IMR-90 (cell line): ENCODE data around the gene DOCK10. TPM values are rescaled to one million over a fixed set of nuclear protein-coding genes. Genes with fewer than 3 reads are reported as not detected.

Source experiments
- ATAC-seq: fragments of 200-7000 bp; cut with Tn5 transposase; 2 replicates; pipeline ENCODE4 v1.9.1; 2020; ENCODE audit warnings: low read depth, mild to moderate bottlenecking, moderate library complexity
- BruUV-seq: library from RNA; stranded (reverse); fragments of 400-500 nt; replicated peaks from 2 replicates; lab custom pipeline; 2021; lab: Mats Ljungman, UMichigan
- CTCF ChIA-PET: fragments of 300-600 bp; formaldehyde crosslinking; extraction: SDS; loops from one replicate; lab custom pipeline; 2021; ENCODE audit warnings: antibody characterized with exemption; lab: Yijun Ruan, JAX
- POLR2A ChIA-PET: fragments of 300-600 bp; sonication (Branson Sonifier 250); formaldehyde crosslinking; loops from one replicate; lab custom pipeline; 2022; ENCODE audit warnings: antibody characterized with exemption; ENCODE audit not compliant: unreplicated experiment; lab: Charles Lee
- DNase-seq: peaks from one replicate; pipeline ENCODE4 v3.0.0; 2013
- H2AFZ ChIP-seq: replicated peaks from 2 replicates; pipeline ENCODE3; 2013; ENCODE audit warnings: low read length, mild to moderate bottlenecking; ENCODE audit not compliant: poor library complexity
- H2AK5ac ChIP-seq: 2 replicates; pipeline ENCODE4 v1.6.1; 2013; ENCODE audit warnings: low read depth, low read length, inconsistent platforms
- H2AK9ac ChIP-seq: replicated peaks from 2 replicates; pipeline ENCODE3; 2013; ENCODE audit warnings: mild to moderate bottlenecking, low read depth, low read length, moderate library complexity; ENCODE audit not compliant: poor library complexity
- H2BK120ac ChIP-seq: 2 replicates; pipeline ENCODE4 v1.6.1; 2013; ENCODE audit warnings: low read depth, low read length, inconsistent platforms
- H2BK15ac ChIP-seq: 3 replicates; pipeline ENCODE4 v1.6.1; 2013; ENCODE audit warnings: low read depth, low read length, inconsistent platforms
- H2BK20ac ChIP-seq: 2 replicates; pipeline ENCODE4 v1.6.1; 2013; ENCODE audit warnings: low read depth, mild to moderate bottlenecking, inconsistent platforms, low read length, moderate library complexity
- H2BK5ac ChIP-seq: 2 replicates; pipeline ENCODE4 v1.6.1; 2013; ENCODE audit warnings: mild to moderate bottlenecking, low read depth, low read length, inconsistent platforms; ENCODE audit not compliant: poor library complexity, severe bottlenecking
- H3K14ac ChIP-seq: replicated peaks from 2 replicates; pipeline ENCODE4 v1.6.1; 2013; ENCODE audit warnings: low read depth, low read length, inconsistent platforms
- H3K18ac ChIP-seq: 2 replicates; pipeline ENCODE4 v1.6.1; 2013; ENCODE audit warnings: low read depth, low read length, control low read depth
- H3K23ac ChIP-seq: 2 replicates; pipeline ENCODE4 v1.6.1; 2013; ENCODE audit warnings: low read depth, low read length, inconsistent platforms
- H3K27ac ChIP-seq: 2 replicates; pipeline ENCODE4 v1.5.1; 2013; ENCODE audit warnings: mild to moderate bottlenecking, control low read depth, low read length; ENCODE audit not compliant: insufficient read depth
- H3K27me3 ChIP-seq: 2 replicates; pipeline ENCODE4 v1.6.1; 2013; ENCODE audit warnings: low read length; ENCODE audit not compliant: control insufficient read depth, insufficient read depth
- H3K36me3 ChIP-seq: 2 replicates; pipeline ENCODE4 v1.6.1; 2013; ENCODE audit warnings: low read length, mixed read lengths; ENCODE audit not compliant: control insufficient read depth, insufficient read depth
- H3K4ac ChIP-seq: 2 replicates; pipeline ENCODE4 v1.6.1; 2013; ENCODE audit warnings: low read depth, low read length, inconsistent platforms
- H3K4me1 ChIP-seq: 2 replicates; pipeline ENCODE4 v1.6.1; 2013; ENCODE audit warnings: low read length, mixed read lengths; ENCODE audit not compliant: control insufficient read depth, insufficient read depth
- H3K4me2 ChIP-seq: 2 replicates; pipeline ENCODE4 v1.6.1; 2013; ENCODE audit warnings: low read depth, mild to moderate bottlenecking, control low read depth, low read length, moderate library complexity
- H3K4me3 ChIP-seq: 2 replicates; pipeline ENCODE4 v1.5.1; 2013; ENCODE audit warnings: low read depth, mild to moderate bottlenecking, control low read depth, low read length, moderate library complexity; ENCODE audit not compliant: insufficient read depth
- H3K56ac ChIP-seq: 2 replicates; pipeline ENCODE4 v1.6.1; 2013; ENCODE audit warnings: low read length, inconsistent platforms; ENCODE audit not compliant: insufficient read depth; ENCODE audit errors: extremely low read depth
- H3K79me1 ChIP-seq, 2 experiments: 2 replicates each; pipeline ENCODE4 v1.6.1; 2013; ENCODE audit warnings: low read length in 2 of 2, inconsistent platforms in 1 of 2, low read depth in 1 of 2
- H3K9ac ChIP-seq: 2 replicates; pipeline ENCODE4 v1.6.1; 2013; ENCODE audit warnings: low read depth, low read length, control low read depth
- H3K9me1 ChIP-seq: 2 replicates; pipeline ENCODE4 v1.6.1; 2013; ENCODE audit warnings: low read length, inconsistent platforms; ENCODE audit not compliant: insufficient read depth
- H3K9me3 ChIP-seq: 2 replicates; pipeline ENCODE4 v1.6.1; 2013; ENCODE audit warnings: low read length; ENCODE audit not compliant: control insufficient read depth, insufficient read depth
- H4K20me1 ChIP-seq: 2 replicates; pipeline ENCODE4 v1.6.1; 2013; ENCODE audit warnings: low read length, inconsistent platforms; ENCODE audit not compliant: insufficient read depth
- H4K5ac ChIP-seq: 2 replicates; pipeline ENCODE4 v1.6.1; 2013; ENCODE audit warnings: mild to moderate bottlenecking, low read depth, low read length, control low read depth
- H4K8ac ChIP-seq, 2 experiments: 2 replicates each; pipeline ENCODE4 v1.6.1; 2013; ENCODE audit warnings: low read depth in 2 of 2, low read length in 2 of 2, control low read depth in 1 of 2, inconsistent platforms in 1 of 2
- H4K91ac ChIP-seq: 2 replicates; pipeline ENCODE4 v1.6.1; 2013; ENCODE audit warnings: low read depth, low read length, inconsistent platforms; ENCODE audit not compliant: insufficient read depth
- BHLHE40 ChIP-seq: fragments of 150-350 bp; IDR thresholded peaks from 2 replicates; pipeline ENCODE4 v1.6.1; 2016; ENCODE audit warnings: mild to moderate bottlenecking, low read depth, low read length
- CEBPB ChIP-seq: IDR thresholded peaks from 2 replicates; pipeline ENCODE4 v1.6.1; 2012; ENCODE audit warnings: low read depth, low read length, improper control_type of control experiment
- CHD1 ChIP-seq: IDR thresholded peaks from 2 replicates; pipeline ENCODE4 v1.6.1; 2012; ENCODE audit warnings: low read depth, low read length, improper control_type of control experiment
- ELK1 ChIP-seq: fragments of 150-350 bp; IDR thresholded peaks from 2 replicates; pipeline ENCODE4 v1.6.1; 2016; ENCODE audit warnings: low read depth, mild to moderate bottlenecking, low read length, moderate library complexity, borderline replicate concordance
- FOS ChIP-seq: fragments of 150-350 bp; IDR thresholded peaks from 2 replicates; pipeline ENCODE4 v1.6.1; 2016; ENCODE audit warnings: low read depth, low read length
- MAFK ChIP-seq: IDR thresholded peaks from 2 replicates; pipeline ENCODE4 v1.6.1; 2012; ENCODE audit warnings: low read depth, low read length, improper control_type of control experiment
- MAZ ChIP-seq: IDR thresholded peaks from 2 replicates; pipeline ENCODE4 v1.6.1; 2012; ENCODE audit warnings: low read depth, mild to moderate bottlenecking, low read length, improper control_type of control experiment, moderate library complexity, borderline replicate concordance
- MXI1 ChIP-seq: IDR thresholded peaks from 2 replicates; pipeline ENCODE4 v1.6.1; 2012; ENCODE audit warnings: low read depth, mild to moderate bottlenecking, low read length, moderate library complexity, borderline replicate concordance
- NFE2L2 ChIP-seq: fragments of 150-350 bp; IDR thresholded peaks from 2 replicates; pipeline ENCODE4 v1.6.1; 2016; ENCODE audit warnings: low read depth, mild to moderate bottlenecking, low read length
- POLR2A ChIP-seq: IDR thresholded peaks from 2 replicates; pipeline ENCODE4 v1.6.1; 2012; ENCODE audit warnings: mild to moderate bottlenecking, low read depth, low read length
- RAD21 ChIP-seq: IDR thresholded peaks from 2 replicates; pipeline ENCODE4 v1.6.1; 2012; ENCODE audit warnings: low read length, improper control_type of control experiment
- RCOR1 ChIP-seq: IDR thresholded peaks from 2 replicates; pipeline ENCODE4 v1.6.1; 2012; ENCODE audit warnings: mild to moderate bottlenecking, low read length, improper control_type of control experiment; ENCODE audit not compliant: insufficient replicate concordance
- RFX5 ChIP-seq: IDR thresholded peaks from 2 replicates; pipeline ENCODE4 v1.8.0; 2012; ENCODE audit warnings: low read depth, mild to moderate bottlenecking, low read length, moderate library complexity
- SMC3 ChIP-seq: fragments of 150-350 bp; IDR thresholded peaks from 2 replicates; pipeline ENCODE4 v1.6.1; 2016; ENCODE audit warnings: low read depth, mild to moderate bottlenecking, antibody characterized with exemption, low read length, moderate library complexity
- WGBS, 2 experiments: methylation state at CpG; one replicate each; pipeline versions ENCODE4 v1.1.5 to v1.1.7; 2013; ENCODE audit warnings: missing lambda C conversion rate in 2 of 2; ENCODE audit not compliant: insufficient read length in 1 of 2; ENCODE audit errors: extremely low coverage in 2 of 2; 5-methylcytosine and 5-hydroxymethylcytosine counted together
- dilution Hi-C: fragments of 300-500 bp; cut with HindIII; formaldehyde crosslinking; loops from one replicate; pipeline ENCODE4 v1.14.3; 2018; ENCODE audit warnings: low sequenced_read_pairs; ENCODE audit not compliant: unreplicated experiment
- in situ Hi-C: fragments of 300-500 bp; cut with MboI; formaldehyde crosslinking; loops from 3 replicates; pipeline ENCODE4 v1.14.3; 2019; ENCODE audit warnings: low sequenced_read_pairs, inconsistent platforms, mixed read lengths
- intact Hi-C: fragments of 100-400 bp; cut with micrococcal nuclease; formaldehyde crosslinking; loops from 2 replicates; pipeline ENCODE4 v1.10.0; 2022
- polyA plus RNA-seq, 3 experiments: library from polyadenylated mRNA; depleted of rRNA; stranded (reverse); fragments of >200 nt; gene quantifications; 2 replicates each; pipeline ENCODE4 v1.2.3, GENCODE V29; 2012; ENCODE audit warnings: low replicate concordance in 1 of 3
- total RNA-seq: library from RNA; depleted of rRNA; stranded (reverse); fragments of >200 nt; gene quantifications from 2 replicates; pipeline ENCODE4 v1.2.3, GENCODE V29; 2012
- TF ChIP-seq, protein P1 (sequence below): conservative IDR thresholded peaks from 2 replicates; pipeline ENCODE4 v1.5.1; 2012; ENCODE audit warnings: mild to moderate bottlenecking, low read depth, low read length, improper control_type of control experiment
- TF ChIP-seq, protein P2 (sequence below): fragments of 150-350 bp; IDR thresholded peaks from 2 replicates; pipeline ENCODE4 v1.6.1; 2017; ENCODE audit warnings: mild to moderate bottlenecking, antibody characterized with exemption, low read length, low read depth

DOCK10 gene
- total and polyA plus RNA-seq, 2 of the 4 experiments (the other 2 are of a cell fraction): 58.6 to 75.3 TPM

DNA sequence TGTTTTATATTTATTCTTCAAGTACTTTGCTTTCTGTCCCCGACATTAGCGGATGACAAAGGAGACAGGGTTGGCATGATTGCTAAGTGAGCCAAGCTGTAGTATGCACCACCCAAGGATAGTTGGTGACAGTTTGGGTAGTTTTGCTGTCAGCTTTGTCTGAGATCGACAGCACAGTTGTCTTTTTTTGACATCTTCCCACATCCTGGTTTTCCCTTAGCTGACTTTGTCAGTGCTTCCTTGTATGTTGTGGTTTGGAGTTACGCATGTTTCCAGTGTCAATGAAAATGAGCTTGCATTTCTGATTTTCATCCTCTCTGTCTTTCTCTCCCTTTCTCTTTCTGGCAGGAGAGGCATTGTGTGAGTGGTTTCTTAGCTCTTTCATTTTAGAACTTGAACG, 44.6 kb upstream of the DOCK10 start:
- no TSS peak for BruUV-seq
- peak overlapping the region; percentile 3 for H2AFZ ChIP-seq
- POLR2A ChIA-PET: no interaction called here

More for the DNA sequence above, 44.6 kb upstream of the DOCK10 start:
- no peak for DNase-seq
- Histone ChIP-seq H3K9me3 (no peaks in the 10 kb centered on the region), H3K27me3 (no peaks in the 10 kb centered on the region), H2BK20ac (no peak overlapping the region), H3K4ac (no peak overlapping the region), H3K56ac (no peak overlapping the region), H2BK120ac (no peak overlapping the region), H4K8ac (0 out of 4 replicates have a peak overlapping the region, but pooled peaks of 1 of the 2 experiments have one; percentile 11), H4K5ac (peak overlapping the region; percentile 31; the same call in 1 of the 2 replicates), H3K9me1 (peaks cover 3% of the 10 kb centered on the region; the same call in 1 of the 2 replicates), H2BK5ac (no peak overlapping the region), H3K14ac (no peak overlapping the region), H2AK5ac (0 out of 2 replicates have a peak overlapping the region, but pooled peaks have one; percentile 5), H3K36me3 (no peaks in the 10 kb centered on the region), H2AK9ac (no peak overlapping the region), H4K91ac (no peak overlapping the region), H3K27ac (no peak overlapping the region), H3K4me2 (no peak overlapping the region), H3K23ac (no peak overlapping the region), H3K79me1 (no peaks in the 10 kb centered on the region), H3K18ac (peak overlapping the region; percentile 35; the same call in 1 of the 2 replicates), H3K4me1 (peaks cover 5% of the 10 kb centered on the region; the same call in 1 of the 2 replicates), H2BK15ac (no peak overlapping the region), H3K4me3 (no peak overlapping the region), H4K20me1 (no peaks in the 10 kb centered on the region), H3K9ac (no peak overlapping the region)
- intact Hi-C loops: no loop called here
- no peak for TF ChIP-seq MAFK
- TF ChIP-seq CEBPB: no peak
- no peak for TF ChIP-seq CHD1
- TF ChIP-seq RFX5: no peak
- no peak for TF ChIP-seq FOS
- TF ChIP-seq, protein P1, sequence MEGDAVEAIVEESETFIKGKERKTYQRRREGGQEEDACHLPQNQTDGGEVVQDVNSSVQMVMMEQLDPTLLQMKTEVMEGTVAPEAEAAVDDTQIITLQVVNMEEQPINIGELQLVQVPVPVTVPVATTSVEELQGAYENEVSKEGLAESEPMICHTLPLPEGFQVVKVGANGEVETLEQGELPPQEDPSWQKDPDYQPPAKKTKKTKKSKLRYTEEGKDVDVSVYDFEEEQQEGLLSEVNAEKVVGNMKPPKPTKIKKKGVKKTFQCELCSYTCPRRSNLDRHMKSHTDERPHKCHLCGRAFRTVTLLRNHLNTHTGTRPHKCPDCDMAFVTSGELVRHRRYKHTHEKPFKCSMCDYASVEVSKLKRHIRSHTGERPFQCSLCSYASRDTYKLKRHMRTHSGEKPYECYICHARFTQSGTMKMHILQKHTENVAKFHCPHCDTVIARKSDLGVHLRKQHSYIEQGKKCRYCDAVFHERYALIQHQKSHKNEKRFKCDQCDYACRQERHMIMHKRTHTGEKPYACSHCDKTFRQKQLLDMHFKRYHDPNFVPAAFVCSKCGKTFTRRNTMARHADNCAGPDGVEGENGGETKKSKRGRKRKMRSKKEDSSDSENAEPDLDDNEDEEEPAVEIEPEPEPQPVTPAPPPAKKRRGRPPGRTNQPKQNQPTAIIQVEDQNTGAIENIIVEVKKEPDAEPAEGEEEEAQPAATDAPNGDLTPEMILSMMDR: no peak
- TF ChIP-seq, protein P2, sequence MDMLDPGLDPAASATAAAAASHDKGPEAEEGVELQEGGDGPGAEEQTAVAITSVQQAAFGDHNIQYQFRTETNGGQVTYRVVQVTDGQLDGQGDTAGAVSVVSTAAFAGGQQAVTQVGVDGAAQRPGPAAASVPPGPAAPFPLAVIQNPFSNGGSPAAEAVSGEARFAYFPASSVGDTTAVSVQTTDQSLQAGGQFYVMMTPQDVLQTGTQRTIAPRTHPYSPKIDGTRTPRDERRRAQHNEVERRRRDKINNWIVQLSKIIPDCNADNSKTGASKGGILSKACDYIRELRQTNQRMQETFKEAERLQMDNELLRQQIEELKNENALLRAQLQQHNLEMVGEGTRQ: no peak
- TF ChIP-seq MAZ: no peak
- no peak for TF ChIP-seq POLR2A
- no peak for TF ChIP-seq ELK1
- TF ChIP-seq SMC3: no peak
- TF ChIP-seq BHLHE40: no peak
- no peak for TF ChIP-seq RCOR1
- no peak for TF ChIP-seq NFE2L2
- no peak for TF ChIP-seq RAD21
- no peak for TF ChIP-seq MXI1
- ATAC-seq: no peak
- in situ Hi-C loops: no loop called here
- WGBS, 2 experiments: no CpG with 5 or more reads among the region's 5 CpGs
- CTCF ChIA-PET: interaction anchor here (0.6 kb wide), 1 partner anchor 15 kb away, joined by 3 read pairs; no protein-coding TSS in a partner anchor
- dilution Hi-C loops: no loop called here
